ENCODE measurements around the gene PLXDC2. TPM values are rescaled to one million over a fixed set of nuclear protein-coding genes. Genes with fewer than 3 reads are reported as not detected.
A peak's percentile ranks its signal among the peaks of the same experiment; 100 is the strongest.

PLXDC2 gene
- total RNA-seq, 1 experiment from 2014 or later = 38.7 TPM

- Histone ChIP-seq H3K18ac (ENCODE audit: insufficient read length, low read depth, low read length) (no peak overlapping the region), H3T11ph (ENCODE audit: low read length) (no peak overlapping the region)
These were observed 437.8 kb downstream of the PLXDC2 start for GRCh38 chr10:20254078-20254477.

More at GRCh38 chr10:20254078-20254477, 437.8 kb downstream of the PLXDC2 start:
- WGBS (ENCODE audit: extremely low coverage, insufficient read length, low lambda C conversion rate) = no CpG with 5 or more reads among the region's 3 CpGs
- Histone ChIP-seq H3K23me2 (ENCODE audit: insufficient read length, low read depth, low read length, poor library complexity, severe bottlenecking) (no peaks in the 10 kb centered on the region), H3K14ac (ENCODE audit: insufficient read depth, low read length) (no peak overlapping the region), H2BK20ac (ENCODE audit: low read depth, low read length, poor library complexity, severe bottlenecking) (no peak overlapping the region), H4K8ac (replicated peaks; ENCODE audit: insufficient read length, low read depth, low read length) (no peak overlapping the region), H3K9me3 (ENCODE audit: control insufficient read depth, low read depth, low read length) (no peaks in the 10 kb centered on the region), H2BK12ac (ENCODE audit: insufficient read length, low read depth, low read length) (no peak overlapping the region), H4K5ac (ENCODE audit: insufficient read length, low read depth, low read length) (no peak overlapping the region), H3K9ac (ENCODE audit: extremely low read depth, insufficient read length, low read length) (no peak overlapping the region), H3K79me1 (ENCODE audit: insufficient read depth, low read depth, low read length, poor library complexity, severe bottlenecking) (no peaks in the 10 kb centered on the region), H3K4me1 (ENCODE audit: insufficient read depth, low read length) (peaks cover 8% of the 10 kb centered on the region), H3K23ac (ENCODE audit: insufficient read length, low read depth, low read length) (no peak overlapping the region), H2AFZ (ENCODE audit: low read length) (no peak overlapping the region), H4K20me1 (ENCODE audit: control insufficient read depth, insufficient read depth, insufficient read length) (no peaks in the 10 kb centered on the region), H4K91ac (ENCODE audit: insufficient read length, low read depth, low read length) (no peak overlapping the region), H2AK5ac (ENCODE audit: insufficient read length, low read length) (no peak overlapping the region), H3K27ac (ENCODE audit: insufficient read length, low read depth, low read length) (no peak overlapping the region), H2BK120ac (ENCODE audit: low read depth, low read length, poor library complexity, severe bottlenecking) (no peak overlapping the region), H2BK15ac (ENCODE audit: low read depth, low read length) (no peak overlapping the region), H3K4me2 (ENCODE audit: insufficient read depth, insufficient read length, low read length) (no peak overlapping the region), H2BK5ac (ENCODE audit: insufficient read length, low read length) (no peak overlapping the region), H3K27me3 (ENCODE audit: insufficient read depth, low read length) (no peaks in the 10 kb centered on the region), H3K79me2 (ENCODE audit: insufficient read depth, low read length) (no peaks in the 10 kb centered on the region), H3K4ac (ENCODE audit: low read depth, low read length) (no peak overlapping the region), H3K56ac (ENCODE audit: insufficient read length, low read depth, low read length) (no peak overlapping the region)
- no peak for TF ChIP-seq CTCF (conservative IDR thresholded peaks at IDR 0.05)
- Mint-ChIP-seq H3K36me3 (ENCODE audit: insufficient read depth in 1 of 3, low read depth in 3 of 3) (peaks cover 4 to 17% (median 14%) of the 10 kb centered on the region in 3 experiments; a peak in 6 of 7 replicates), H3K4me3 (no peak overlapping the region), H3K27me3 (ENCODE audit: low read depth) (no peaks in the 10 kb centered on the region), H3K9me3 (no peaks in the 10 kb centered on the region), H3K4me1 (peaks cover 18 to 27% of the 10 kb centered on the region in 2 experiments), H3K27ac (peak overlapping the region in 1 of 3 experiments; percentile 59; a peak in 2 of 7 replicates)
- DNase-seq = no peak

Data from H9 (cell line).